Upper lobe of left lung (tissue), 6 donors: Measurements from ENCODE around the gene RAB3GAP1. TPM values are rescaled to one million over a fixed set of nuclear protein-coding genes. Genes with fewer than 3 reads are reported as not detected.

ENCODE experiments used
- ATAC-seq, 2 donors: fragments of 200-7000 bp; cut with Tn5 transposase; one replicate each; pipeline ENCODE4 v1.9.1; 2022; ENCODE audit warnings: mild to moderate bottlenecking in 2 of 2, moderate library complexity in 2 of 2; ENCODE audit not compliant: low FRiP score in 2 of 2
- DNase-seq, 2 donors: peaks; one replicate each; pipeline ENCODE4 v3.0.0-alpha.2; 2019 to 2020
- H3K27ac ChIP-seq, 4 donors: fragments of 200-600 bp; sonication (generic); one replicate each; pipeline ENCODE4 v1.5.1; 2016 to 2019
- H3K27me3 ChIP-seq, 4 donors: fragments of 200-600 bp; sonication (generic); one replicate each; pipeline ENCODE4 v1.5.1; 2017 to 2019
- H3K36me3 ChIP-seq, 4 donors: fragments of 200-600 bp; sonication (generic); one replicate each; pipeline ENCODE4 v1.5.1; 2016 to 2019
- H3K4me1 ChIP-seq, 4 donors: fragments of 200-600 bp; sonication (generic); one replicate each; pipeline ENCODE4 v1.5.1; 2018 to 2019
- H3K4me3 ChIP-seq, 4 donors: fragments of 200-600 bp; sonication (generic); one replicate each; pipeline ENCODE4 v1.5.1; 2017 to 2019; ENCODE audit warnings: mild to moderate bottlenecking in 2 of 4, moderate library complexity in 1 of 4
- H3K9me3 ChIP-seq, 4 donors: fragments of 200-600 bp; sonication (generic); one replicate each; pipeline ENCODE4 v1.5.1; 2018 to 2019
- CTCF ChIP-seq, 6 experiments: fragments of 450-650 bp in 4 of 6; fragments of 200-600 bp in 2 of 6; sonication (generic) in 2 of 6; IDR thresholded peaks; one replicate each; pipeline ENCODE4 v1.5.1; 2016 to 2019; ENCODE audit warnings: antibody characterized with exemption in 6 of 6
- EP300 ChIP-seq, 4 donors: sonication (generic); formaldehyde crosslinking; IDR thresholded peaks; one replicate each; pipeline ENCODE4 v1.5.1; 2017; ENCODE audit warnings: antibody characterized with exemption in 4 of 4, control low read depth in 2 of 4
- POLR2A ChIP-seq, 4 donors: fragments of 450-650 bp; IDR thresholded peaks; one replicate each; pipeline ENCODE4 v1.5.1; 2016 to 2017; ENCODE audit warnings: antibody characterized with exemption in 4 of 4, mild to moderate bottlenecking in 2 of 4
- POLR2AphosphoS5 ChIP-seq, 2 donors: sonication (generic); formaldehyde crosslinking; IDR thresholded peaks; one replicate each; pipeline ENCODE4 v1.5.1; 2017; ENCODE audit warnings: antibody characterized with exemption in 2 of 2
- WGBS, 2 donors: methylation state at CpG; one replicate each; pipeline ENCODE4 v1.1.5; 2017 to 2018; 5-methylcytosine and 5-hydroxymethylcytosine counted together
- total RNA-seq, 6 donors: library from RNA; depleted of rRNA in 4 of 6; stranded (reverse); fragments of >200 nt in 4 of 6; gene quantifications; one replicate each; pipeline versions ENCODE4 v1.1.0 to v1.2.1, GENCODE V29; 2016 to 2021
- donor health status: DM: no; HTN: no; CAD: no; lungs with moderate emphysema.
- donor health status: DM: no; HTN: yes; CAD: no; lungs with severe emphysema.

The RAB3GAP1 gene
- total RNA-seq, 6 donors from 2014 or later: 30.9 to 51.0 (median 36.0) TPM

GRCh38 chr2:135093670-135094330 lies 41.7 kb downstream of the RAB3GAP1 start:
- no peak overlapping the region for H3K4me3 ChIP-seq
- no peak for DNase-seq
- no peaks in the 10 kb centered on the region for H3K27me3 ChIP-seq
- TF ChIP-seq POLR2AphosphoS5 (IDR thresholded peaks at IDR 0.05): no peak
- no peak for TF ChIP-seq POLR2A (IDR thresholded peaks at IDR 0.05)
- TF ChIP-seq EP300 (IDR thresholded peaks at IDR 0.05): no peak
- TF ChIP-seq CTCF (IDR thresholded peaks at IDR 0.05): no peak
- no peak for ATAC-seq
- no peaks in the 10 kb centered on the region for H3K4me1 ChIP-seq
- no peaks in the 10 kb centered on the region for H3K9me3 ChIP-seq
- peaks cover 0 to 39% (median 8%) of the 10 kb centered on the region in 4 donors for H3K36me3 ChIP-seq
- H3K27ac ChIP-seq: no peak overlapping the region
- 96 to 97% methylated on average over 3 of the region's 3 CpGs for WGBS, 2 donors

GRCh38 chr2:135094508-135094907 lies 42.4 kb downstream of the RAB3GAP1 start:
- Histone ChIP-seq H3K36me3 (peaks cover 0 to 39% (median 8%) of the 10 kb centered on the region in 4 donors), H3K4me3 (no peak overlapping the region), H3K27ac (no peak overlapping the region), H3K4me1 (no peaks in the 10 kb centered on the region), H3K27me3 (no peaks in the 10 kb centered on the region), H3K9me3 (no peaks in the 10 kb centered on the region)
- TF ChIP-seq CTCF (IDR thresholded peaks at IDR 0.05) (no peak), EP300 (IDR thresholded peaks at IDR 0.05) (no peak), POLR2AphosphoS5 (IDR thresholded peaks at IDR 0.05) (no peak), POLR2A (IDR thresholded peaks at IDR 0.05) (no peak)
- DNase-seq (no peak), ATAC-seq (no peak)
- 88 to 89% methylated on average over 2 of the region's 2 CpGs for WGBS, 2 donors

- H3K36me3 ChIP-seq: peaks cover 0 to 39% (median 8%) of the 10 kb centered on the region in 4 donors
- H3K9me3 ChIP-seq: no peaks in the 10 kb centered on the region
- DNase-seq (no peak), ATAC-seq (no peak)
- H3K27me3 ChIP-seq: no peaks in the 10 kb centered on the region
- no peak overlapping the region for H3K27ac ChIP-seq
- H3K4me1 ChIP-seq: peaks cover 0 to 4% (median 0%) of the 10 kb centered on the region in 4 donors
- no peak for TF ChIP-seq POLR2AphosphoS5 (IDR thresholded peaks at IDR 0.05)
- TF ChIP-seq POLR2A (IDR thresholded peaks at IDR 0.05): no peak
- TF ChIP-seq CTCF (IDR thresholded peaks at IDR 0.05): no peak
- TF ChIP-seq EP300 (IDR thresholded peaks at IDR 0.05): no peak
- 94 to 96% methylated on average over 3 of the region's 3 CpGs for WGBS, 2 donors
- H3K4me3 ChIP-seq: no peak overlapping the region
Observed at GRCh38 chr2:135095591-135095990, 43.5 kb downstream of the RAB3GAP1 start.

GRCh38 chr2:135096665-135097446 lies 44.8 kb downstream of the RAB3GAP1 start:
- H3K4me3 ChIP-seq: no peak overlapping the region
- ATAC-seq (no peak), DNase-seq (no peak)
- 85 to 91% methylated on average over 4 of the region's 4 CpGs for WGBS, 2 donors
- H3K4me1 ChIP-seq: peaks cover 0 to 4% (median 0%) of the 10 kb centered on the region in 4 donors
- H3K27ac ChIP-seq: no peak overlapping the region
- peaks cover 0 to 39% (median 8%) of the 10 kb centered on the region in 4 donors for H3K36me3 ChIP-seq
- no peaks in the 10 kb centered on the region for H3K27me3 ChIP-seq
- TF ChIP-seq POLR2A (IDR thresholded peaks at IDR 0.05) (no peak), EP300 (IDR thresholded peaks at IDR 0.05) (no peak), CTCF (IDR thresholded peaks at IDR 0.05) (no peak), POLR2AphosphoS5 (IDR thresholded peaks at IDR 0.05) (no peak)
- no peaks in the 10 kb centered on the region for H3K9me3 ChIP-seq
